CD14-positive monocyte (primary cell): ENCODE data around the gene NUP153. TPM values are rescaled to one million over a fixed set of nuclear protein-coding genes. Genes with fewer than 3 reads are reported as not detected.

ENCODE experiments used
- DNase-seq, 3 donors: peaks; one replicate each; pipeline ENCODE4 v3.0.0-alpha.2; 2011 to 2022
- H2AFZ ChIP-seq: 2 replicates; pipeline ENCODE4 v1.6.0; 2012; ENCODE audit warnings: mild to moderate bottlenecking, low read depth, low read length, inconsistent platforms; ENCODE audit not compliant: insufficient read depth, poor library complexity, severe bottlenecking
- H3K27ac ChIP-seq, 2 donors: 1 replicate in 1 of 2; 2 replicates in 1 of 2; pipeline ENCODE4 v1.5.1; 2012 to 2013; ENCODE audit warnings: low read length in 2 of 2, control low read depth in 1 of 2, inconsistent platforms in 1 of 2, low read depth in 1 of 2, mild to moderate bottlenecking in 1 of 2
- H3K27me3 ChIP-seq, 2 donors: one replicate each; pipeline versions ENCODE4 v1.6.0 to v1.6.1; 2011 to 2013; ENCODE audit warnings: low read length in 2 of 2; ENCODE audit not compliant: control insufficient read depth in 2 of 2, insufficient read depth in 2 of 2
- H3K36me3 ChIP-seq, 2 donors: replicated peaks in 1 of 2; 1 replicate in 1 of 2; 2 replicates in 1 of 2; pipeline versions ENCODE4 v1.5.1 to v1.6.1; 2012 to 2013; ENCODE audit warnings: low read length in 2 of 2, control low read depth in 1 of 2, inconsistent platforms in 1 of 2, mild to moderate bottlenecking in 1 of 2; ENCODE audit not compliant: insufficient read depth in 2 of 2, control insufficient read depth in 1 of 2
- H3K4me1 ChIP-seq, 2 donors: 1 replicate in 1 of 2; 2 replicates in 1 of 2; pipeline versions ENCODE4 v1.5.1 to v1.6.1; 2012 to 2013; ENCODE audit warnings: low read length in 2 of 2, control low read depth in 1 of 2, inconsistent platforms in 1 of 2, mild to moderate bottlenecking in 1 of 2, moderate library complexity in 1 of 2; ENCODE audit not compliant: insufficient read depth in 2 of 2, control insufficient read depth in 1 of 2
- H3K4me2 ChIP-seq: replicated peaks from 2 replicates; pipeline ENCODE3; 2012; ENCODE audit warnings: low read length, moderate library complexity, mild to moderate bottlenecking; ENCODE audit not compliant: poor library complexity, severe bottlenecking; ENCODE audit errors: extremely low read depth
- H3K4me3 ChIP-seq, 3 experiments: fragments of 200-600 bp in 1 of 3; sonication (generic) in 1 of 3; replicated peaks in 1 of 3; 1 replicate in 2 of 3; 2 replicates in 1 of 3; pipeline ENCODE4 v1.5.1; 2011 to 2013; ENCODE audit warnings: low read length in 3 of 3, mild to moderate bottlenecking in 3 of 3, control low read depth in 2 of 3, low read depth in 2 of 3, inconsistent platforms in 1 of 3, moderate library complexity in 1 of 3
- H3K79me2 ChIP-seq: 2 replicates; pipeline ENCODE4 v1.6.0; 2012; ENCODE audit warnings: mild to moderate bottlenecking, control low read depth, inconsistent platforms, low read length, moderate library complexity; ENCODE audit not compliant: insufficient read depth
- H3K9ac ChIP-seq: 2 replicates; pipeline ENCODE4 v1.6.0; 2017; ENCODE audit warnings: low read length, mild to moderate bottlenecking; ENCODE audit not compliant: insufficient read depth, poor library complexity, severe bottlenecking
- H3K9me3 ChIP-seq, 2 donors: replicated peaks in 1 of 2; 1 replicate in 1 of 2; 2 replicates in 1 of 2; pipeline versions ENCODE4 v1.5.1 to v1.6.1; 2012 to 2013; ENCODE audit warnings: low read length in 2 of 2, control low read depth in 1 of 2; ENCODE audit not compliant: control insufficient read depth in 1 of 2, insufficient read depth in 1 of 2
- H4K20me1 ChIP-seq: 2 replicates; pipeline ENCODE4 v1.6.0; 2012; ENCODE audit warnings: mild to moderate bottlenecking, low read length, control low read depth, moderate library complexity; ENCODE audit not compliant: insufficient read depth
- H3K27ac Mint-ChIP-seq, 7 donors: one replicate each; pipeline ENCODE4 v1.8.0; 2020; ENCODE audit warnings: mild to moderate bottlenecking in 7 of 7, mixed read lengths in 7 of 7, moderate library complexity in 6 of 7, inconsistent platforms in 2 of 7
- H3K27me3 Mint-ChIP-seq, 3 donors: one replicate each; pipeline ENCODE4 v1.8.0; 2021 to 2022; ENCODE audit warnings: low read depth in 3 of 3, mild to moderate bottlenecking in 3 of 3, mixed read lengths in 3 of 3, moderate library complexity in 3 of 3, inconsistent platforms in 1 of 3
- H3K36me3 Mint-ChIP-seq, 2 donors: one replicate each; pipeline ENCODE4 v1.8.0; 2020; ENCODE audit warnings: mixed read lengths in 2 of 2, inconsistent platforms in 1 of 2, mild to moderate bottlenecking in 1 of 2
- H3K4me1 Mint-ChIP-seq: one replicate; pipeline ENCODE4 v1.8.0; 2020; ENCODE audit warnings: mild to moderate bottlenecking, mixed read lengths
- H3K4me3 Mint-ChIP-seq, 2 donors: one replicate each; pipeline ENCODE4 v1.8.0; 2020; ENCODE audit warnings: mild to moderate bottlenecking in 2 of 2, mixed read lengths in 2 of 2, moderate library complexity in 1 of 2
- H3K9me3 Mint-ChIP-seq, 7 donors: one replicate each; pipeline ENCODE4 v1.8.0; 2020 to 2022; ENCODE audit warnings: mixed read lengths in 7 of 7, mild to moderate bottlenecking in 6 of 7, moderate library complexity in 6 of 7, inconsistent platforms in 2 of 7
- CTCF ChIP-seq: fragments of 200-600 bp; IDR thresholded peaks from one replicate; pipeline ENCODE4 v1.8.0; 2022; ENCODE audit warnings: antibody characterized with exemption, mild to moderate bottlenecking
- WGBS: methylation state at CpG from one replicate; pipeline ENCODE4 v1.1.5; 2013; ENCODE audit warnings: missing lambda C conversion rate; ENCODE audit not compliant: insufficient coverage; 5-methylcytosine and 5-hydroxymethylcytosine counted together
- intact Hi-C, 2 donors: fragments of 100-400 bp; cut with micrococcal nuclease; formaldehyde crosslinking; loops; one replicate each; pipeline versions ENCODE4 v1.15.0 to v1.15.1; 2023
- polyA plus RNA-seq, 3 donors: library from polyadenylated mRNA; depleted of rRNA in 1 of 3; unstranded in 2 of 3; stranded (reverse) in 1 of 3; fragments of 300-500 nt in 2 of 3; fragments of >200 nt in 1 of 3; fragmentation: Illumina TruSeq in 2 of 3; gene quantifications; 1 replicate in 2 of 3; 2 replicates in 1 of 3; pipeline ENCODE4 v1.2.3, GENCODE V29; 2012 to 2021

NUP153 gene
- polyA plus RNA-seq, 3 donors = 0.99 to 13.8 (median 2.3) TPM

DNA sequence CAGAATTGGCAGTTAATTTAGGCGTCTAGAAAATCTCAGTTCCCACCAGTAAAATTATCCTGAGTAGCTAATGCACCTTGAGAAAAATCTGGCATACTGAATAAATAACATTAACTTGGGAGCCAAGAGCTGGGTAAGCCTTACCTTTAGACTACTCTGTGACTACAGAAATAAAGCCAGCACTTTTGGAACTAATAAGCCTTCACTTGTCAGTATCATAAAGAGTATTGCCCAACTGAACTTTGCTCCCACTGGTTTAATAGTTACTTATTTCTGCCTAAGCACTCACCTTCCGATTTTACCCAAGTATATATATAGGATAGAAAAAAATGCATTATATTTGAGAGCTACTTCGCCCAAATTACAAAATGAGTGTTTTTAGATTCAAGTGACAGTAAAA is 95.9 kb downstream of the NUP153 start:
- no peaks in the 10 kb centered on the region for H4K20me1 ChIP-seq
- H3K4me1 ChIP-seq = no peaks in the 10 kb centered on the region
- no peaks in the 10 kb centered on the region for H3K27me3 ChIP-seq
- Mint-ChIP-seq H3K4me1 (peaks cover 4% of the 10 kb centered on the region), H3K36me3 (peaks cover 34 to 49% of the 10 kb centered on the region in 2 donors), H3K27ac (no peak overlapping the region), H3K9me3 (no peaks in the 10 kb centered on the region), H3K27me3 (no peaks in the 10 kb centered on the region), H3K4me3 (no peak overlapping the region)
- H3K4me3 ChIP-seq = no peak overlapping the region
- no peaks in the 10 kb centered on the region for H3K9me3 ChIP-seq
- no peak overlapping the region for H3K9ac ChIP-seq
- no CpG with 5 or more reads among the region's 3 CpGs for WGBS
- no peak for DNase-seq
- no peak overlapping the region for H3K4me2 ChIP-seq
- TF ChIP-seq CTCF = no peak
- no peaks in the 10 kb centered on the region for H3K79me2 ChIP-seq
- H3K36me3 ChIP-seq = peaks cover 26 to 60% of the 10 kb centered on the region in 2 donors
- no peak overlapping the region for H3K27ac ChIP-seq
- intact Hi-C loops = no loop called here
- H2AFZ ChIP-seq = no peak overlapping the region

- Histone ChIP-seq H3K36me3 (peaks cover 29 to 60% of the 10 kb centered on the region in 2 donors), H3K4me3 (no peak overlapping the region), H3K79me2 (peaks cover 5% of the 10 kb centered on the region), H3K9ac (no peak overlapping the region), H3K27me3 (no peaks in the 10 kb centered on the region), H2AFZ (no peak overlapping the region), H3K27ac (no peak overlapping the region), H3K4me1 (peaks cover 5 to 6% of the 10 kb centered on the region in 2 donors), H3K9me3 (no peaks in the 10 kb centered on the region), H3K4me2 (no peak overlapping the region), H4K20me1 (no peaks in the 10 kb centered on the region)
- intact Hi-C loops = loop anchor here in 1 of 2 donors (10.0 kb wide), 1 partner anchor 98 kb away; the partner anchor contains the start of gene NUP153
- 100% methylated on average over 2 of the region's 4 CpGs for WGBS
- no peaks in the 10 kb centered on the region for H3K27me3 Mint-ChIP-seq
- no peak for DNase-seq
- TF ChIP-seq CTCF = no peak
- no peak overlapping the region for H3K27ac Mint-ChIP-seq
- no peaks in the 10 kb centered on the region for H3K9me3 Mint-ChIP-seq
- peaks cover 25% of the 10 kb centered on the region for H3K4me1 Mint-ChIP-seq
- peaks cover 45 to 49% of the 10 kb centered on the region in 2 donors for H3K36me3 Mint-ChIP-seq
- H3K4me3 Mint-ChIP-seq = no peak overlapping the region
These were observed 100.1 kb downstream of the NUP153 start for GRCh38 chr6:17606606-17607005.
